Endothelial cell of umbilical vein (primary cell): ENCODE results near the gene PTPRT.

Experiments
- POLR2AphosphoS5 ChIP-seq: IDR thresholded peaks from 2 replicates; pipeline ENCODE4 v1.6.1; 2012; ENCODE audit warnings: low read depth, mild to moderate bottlenecking, control low read depth, low read length, moderate library complexity; ENCODE audit not compliant: insufficient read depth
- TF ChIP-seq, protein P1 (sequence below), 2 donors: IDR thresholded peaks; 1 replicate in 1 of 2; 2 replicates in 1 of 2; pipeline ENCODE4 v1.5.1; 2011; ENCODE audit warnings: low read length in 2 of 2, mild to moderate bottlenecking in 2 of 2, moderate library complexity in 2 of 2, control low read depth in 1 of 2, inconsistent platforms in 1 of 2, low read depth in 1 of 2; ENCODE audit not compliant: insufficient read depth in 1 of 2; ENCODE audit errors: extremely low read depth in 1 of 2
- TF ChIP-seq, protein P2 (sequence below): IDR thresholded peaks from 2 replicates; pipeline ENCODE4 v1.6.1; 2011; ENCODE audit not compliant: insufficient read depth, insufficient read length

DNA sequence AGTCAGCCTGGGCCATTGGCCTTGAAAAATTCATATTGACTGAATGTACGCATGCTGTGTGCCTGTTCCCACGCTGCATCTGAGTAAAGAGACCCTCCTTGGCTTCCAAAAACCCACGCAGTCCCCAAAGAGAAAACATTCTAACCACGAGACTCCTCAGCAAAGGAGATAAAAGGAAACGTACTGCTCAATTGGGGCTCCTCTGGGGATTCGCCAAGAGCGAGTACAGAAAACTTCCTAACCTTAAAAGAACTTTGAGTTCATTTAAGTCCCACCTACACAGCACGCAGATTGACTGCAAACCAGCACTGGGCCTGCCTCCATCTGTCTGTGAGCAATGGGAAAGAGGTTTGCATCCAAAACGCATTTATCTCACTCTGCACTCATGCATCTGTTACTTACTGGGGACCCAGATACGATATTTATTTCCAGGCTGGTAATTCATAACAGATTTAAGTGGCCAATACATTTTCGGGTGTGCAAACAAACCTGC is 1065.7 kb downstream of the PTPRT start:
- TF ChIP-seq, protein P1, sequence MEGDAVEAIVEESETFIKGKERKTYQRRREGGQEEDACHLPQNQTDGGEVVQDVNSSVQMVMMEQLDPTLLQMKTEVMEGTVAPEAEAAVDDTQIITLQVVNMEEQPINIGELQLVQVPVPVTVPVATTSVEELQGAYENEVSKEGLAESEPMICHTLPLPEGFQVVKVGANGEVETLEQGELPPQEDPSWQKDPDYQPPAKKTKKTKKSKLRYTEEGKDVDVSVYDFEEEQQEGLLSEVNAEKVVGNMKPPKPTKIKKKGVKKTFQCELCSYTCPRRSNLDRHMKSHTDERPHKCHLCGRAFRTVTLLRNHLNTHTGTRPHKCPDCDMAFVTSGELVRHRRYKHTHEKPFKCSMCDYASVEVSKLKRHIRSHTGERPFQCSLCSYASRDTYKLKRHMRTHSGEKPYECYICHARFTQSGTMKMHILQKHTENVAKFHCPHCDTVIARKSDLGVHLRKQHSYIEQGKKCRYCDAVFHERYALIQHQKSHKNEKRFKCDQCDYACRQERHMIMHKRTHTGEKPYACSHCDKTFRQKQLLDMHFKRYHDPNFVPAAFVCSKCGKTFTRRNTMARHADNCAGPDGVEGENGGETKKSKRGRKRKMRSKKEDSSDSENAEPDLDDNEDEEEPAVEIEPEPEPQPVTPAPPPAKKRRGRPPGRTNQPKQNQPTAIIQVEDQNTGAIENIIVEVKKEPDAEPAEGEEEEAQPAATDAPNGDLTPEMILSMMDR (IDR thresholded peaks at IDR 0.05; ENCODE audit: extremely low read depth in 1 of 2, insufficient read depth in 1 of 2, low read depth in 1 of 2, low read length in 2 of 2) = no peak
- no peak for TF ChIP-seq POLR2AphosphoS5
- TF ChIP-seq, protein P2, sequence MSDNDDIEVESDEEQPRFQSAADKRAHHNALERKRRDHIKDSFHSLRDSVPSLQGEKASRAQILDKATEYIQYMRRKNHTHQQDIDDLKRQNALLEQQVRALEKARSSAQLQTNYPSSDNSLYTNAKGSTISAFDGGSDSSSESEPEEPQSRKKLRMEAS = no peak
